Stimulated activated CD4-positive, alpha-beta T cell treated with anti-CD3 and anti-CD28 coated beads, Interleukin-2, amount 100 ng/mL, for 4 hours (primary cell): ENCODE measurements around the gene MBNL1.

Experiments
- DNase-seq: peaks from one replicate; pipeline ENCODE4 v3.0.0-alpha.2; 2020; ENCODE audit warnings: low read depth

The MBNL1 gene

GRCh38 chr3:152298393-152299248 lies 29.9 kb downstream of the MBNL1 start:
- DNase-seq, result peak; percentile 39

GRCh38 chr3:152299249-152299976 lies 30.7 kb downstream of the MBNL1 start:
- no peak for DNase-seq

GRCh38 chr3:152300029-152300731 lies 31.5 kb downstream of the MBNL1 start:
- no peak for DNase-seq

GRCh38 chr3:152301745-152302181 lies 33.0 kb downstream of the MBNL1 start:
- DNase-seq, result no peak

GRCh38 chr3:152302521-152303021 lies 33.8 kb downstream of the MBNL1 start:
- DNase-seq, result no peak

GRCh38 chr3:152304160-152304559 lies 35.4 kb downstream of the MBNL1 start:
- no peak for DNase-seq

- DNase-seq, result no peak
Observed at GRCh38 chr3:152305075-152305474, 36.3 kb downstream of the MBNL1 start.

- DNase-seq, result no peak
Observed at GRCh38 chr3:152307829-152308474, 39.2 kb downstream of the MBNL1 start.

GRCh38 chr3:152308475-152308844 lies 39.7 kb downstream of the MBNL1 start:
- DNase-seq, result no peak

- no peak for DNase-seq
Observed at GRCh38 chr3:152309031-152309430, 40.3 kb downstream of the MBNL1 start.

- DNase-seq, result no peak
Observed at GRCh38 chr3:152309535-152310307, 41.0 kb downstream of the MBNL1 start.

GRCh38 chr3:152313430-152313829 lies 44.7 kb downstream of the MBNL1 start:
- DNase-seq, result no peak

GRCh38 chr3:152313914-152314313 lies 45.2 kb downstream of the MBNL1 start:
- DNase-seq, result no peak

- no peak for DNase-seq
Observed at GRCh38 chr3:152314677-152315353, 46.1 kb downstream of the MBNL1 start.

GRCh38 chr3:152315623-152316022 lies 46.9 kb downstream of the MBNL1 start:
- no peak for DNase-seq

GRCh38 chr3:152316318-152316717 lies 47.6 kb downstream of the MBNL1 start:
- no peak for DNase-seq

- DNase-seq, result no peak
Observed at GRCh38 chr3:152317184-152317583, 48.5 kb downstream of the MBNL1 start.

- no peak for DNase-seq
Observed at GRCh38 chr3:152317956-152318355, 49.2 kb downstream of the MBNL1 start.

GRCh38 chr3:152318512-152318911 lies 49.8 kb downstream of the MBNL1 start:
- DNase-seq, result no peak

GRCh38 chr3:152319256-152319655 lies 50.5 kb downstream of the MBNL1 start:
- DNase-seq, result no peak
